BJ (cell line): ENCODE measurements around the gene RBMS1. TPM values are rescaled to one million over a fixed set of nuclear protein-coding genes. Genes with fewer than 3 reads are reported as not detected.

Source experiments
- CTCF ChIA-PET: fragments of 350-600 bp; formaldehyde crosslinking; extraction: SDS; loops from one replicate; lab custom pipeline; 2021; ENCODE audit warnings: antibody characterized with exemption, inconsistent platforms; lab: Yijun Ruan, JAX
- POLR2A ChIA-PET: fragments of 300-600 bp; sonication (Branson Sonifier 250); formaldehyde crosslinking; extraction: SDS; loops from one replicate; lab custom pipeline; 2021; ENCODE audit warnings: antibody characterized with exemption; lab: Charles Lee
- DNase-seq: peaks from one replicate; pipeline ENCODE4 v3.0.0-alpha.2; 2011; ENCODE audit warnings: low read depth
- H3K27me3 ChIP-seq: 2 replicates; pipeline ENCODE4 v1.6.0; 2011; ENCODE audit warnings: low read length; ENCODE audit not compliant: control insufficient read depth, insufficient read depth
- H3K36me3 ChIP-seq: 2 replicates; pipeline ENCODE4 v1.5.1; 2011; ENCODE audit warnings: low read length; ENCODE audit not compliant: control insufficient read depth, insufficient read depth
- H3K4me3 ChIP-seq: 2 replicates; pipeline ENCODE4 v1.5.1; 2011; ENCODE audit warnings: low read depth, mild to moderate bottlenecking, control low read depth, low read length
- CTCF ChIP-seq: IDR thresholded peaks from 2 replicates; pipeline ENCODE4 v1.5.1; 2011; ENCODE audit warnings: low read depth, mild to moderate bottlenecking, control low read depth, inconsistent platforms, low read length, moderate library complexity; ENCODE audit not compliant: insufficient read depth
- polyA plus RNA-seq: library from polyadenylated mRNA; depleted of rRNA; stranded (reverse); fragments of >200 nt; gene quantifications from 2 replicates; pipeline ENCODE4 v1.2.3, GENCODE V29; 2011

Gene RBMS1
- polyA plus RNA-seq, 1 experiment: 80.1 TPM

GRCh38 chr2:160365716-160366367 is 127.8 kb downstream of the RBMS1 start:
- no peak for DNase-seq
- TF ChIP-seq CTCF: no peak
- CTCF ChIA-PET: interaction anchor here (0.6 kb wide), 1 partner anchor 35 kb away, joined by 3 read pairs; no protein-coding TSS in a partner anchor
- peaks cover 2% of the 10 kb centered on the region; the same call in 1 of the 2 replicates for H3K36me3 ChIP-seq
- H3K27me3 ChIP-seq: no peaks in the 10 kb centered on the region
- H3K4me3 ChIP-seq: no peak overlapping the region
- POLR2A ChIA-PET: no interaction called here

- CTCF ChIA-PET: interaction anchor here (1.4 kb wide), 1 partner anchor 40 kb away, joined by 8 read pairs; no protein-coding TSS in a partner anchor
- POLR2A ChIA-PET: no interaction called here
- no peaks in the 10 kb centered on the region for H3K27me3 ChIP-seq
- no peak overlapping the region for H3K4me3 ChIP-seq
- peaks cover 2% of the 10 kb centered on the region; the same call in 1 of the 2 replicates for H3K36me3 ChIP-seq
- DNase-seq: no peak
- no peak for TF ChIP-seq CTCF
Observed at GRCh38 chr2:160364364-160364763, 129.2 kb downstream of the RBMS1 start.

- Histone ChIP-seq H3K27me3 (no peaks in the 10 kb centered on the region), H3K36me3 (peaks cover 2% of the 10 kb centered on the region; the same call in 1 of the 2 replicates), H3K4me3 (no peak overlapping the region)
- DNase-seq: no peak
- ChIA-PET CTCF (interaction anchor here (1.4 kb wide), 1 partner anchor 40 kb away, joined by 8 read pairs; no protein-coding TSS in a partner anchor), POLR2A (no interaction called here)
- TF ChIP-seq CTCF: no peak
Observed at GRCh38 chr2:160363961-160364360, 129.6 kb downstream of the RBMS1 start.

- DNase-seq: no peak
- TF ChIP-seq CTCF: no peak
- CTCF ChIA-PET: interaction anchor here (0.7 to 1.3 kb wide), 2 partner anchors 8 to 24 kb away, joined by 3 read pairs; no protein-coding TSS in a partner anchor
- Histone ChIP-seq H3K27me3 (no peaks in the 10 kb centered on the region), H3K4me3 (no peak overlapping the region), H3K36me3 (peaks cover 2% of the 10 kb centered on the region; the same call in 1 of the 2 replicates)
- POLR2A ChIA-PET: no interaction called here
Observed at GRCh38 chr2:160363055-160363454, 130.6 kb downstream of the RBMS1 start.

GRCh38 chr2:160362541-160362940 is 131.1 kb downstream of the RBMS1 start:
- H3K27me3 ChIP-seq: no peaks in the 10 kb centered on the region
- no peak for DNase-seq
- peaks cover 2% of the 10 kb centered on the region; the same call in 1 of the 2 replicates for H3K36me3 ChIP-seq
- ChIA-PET POLR2A (no interaction called here), CTCF (interaction anchor here (1.3 kb wide), 1 partner anchor 9 kb away, joined by 3 read pairs; no protein-coding TSS in a partner anchor)
- no peak overlapping the region for H3K4me3 ChIP-seq
- TF ChIP-seq CTCF: no peak
